K562 (cell line): ENCODE results near the gene NR3C1. TPM values are rescaled to one million over a fixed set of nuclear protein-coding genes. Genes with fewer than 3 reads are reported as not detected.
A peak's percentile ranks its signal among the peaks of the same experiment; 100 is the strongest.

Source experiments
- CTCFL ChIP-seq: IDR thresholded peaks from 2 replicates; pipeline ENCODE4 v1.6.1; 2011; ENCODE audit warnings: borderline replicate concordance, low read depth, mild to moderate bottlenecking, moderate library complexity, low read length; ENCODE audit not compliant: insufficient read depth, poor library complexity, severe bottlenecking
- MAFK ChIP-seq: IDR thresholded peaks from 2 replicates; pipeline ENCODE4 v1.6.1; 2011; ENCODE audit warnings: low read length, improper control_type of control experiment
- MEF2A ChIP-seq: IDR thresholded peaks from 2 replicates; pipeline ENCODE4 v1.6.1; 2011; ENCODE audit warnings: low read depth, mild to moderate bottlenecking, low read length, moderate library complexity; ENCODE audit not compliant: control insufficient read depth
- NR2C2 ChIP-seq, 2 experiments: fragments of 200-800 bp in 1 of 2; sonication (Bioruptor generic) in 1 of 2; sonication (generic) in 1 of 2; formaldehyde crosslinking in 1 of 2; IDR thresholded peaks; 2 replicates each; pipeline versions ENCODE4 v1.6.1 to v1.8.0; 2016 to 2022; ENCODE audit warnings: mild to moderate bottlenecking in 1 of 2, missing compliant biosample characterization in 1 of 2, missing genetic modification characterization in 1 of 2, missing genetic modification reagents in 1 of 2
- PML ChIP-seq: IDR thresholded peaks from 2 replicates; pipeline ENCODE4 v1.6.1; 2012; ENCODE audit warnings: low read length, inconsistent platforms
- POLR2AphosphoS2 ChIP-seq: IDR thresholded peaks from 2 replicates; pipeline ENCODE4 v1.6.1; 2012; ENCODE audit warnings: low read length, improper control_type of control experiment
- RBM34 ChIP-seq: fragments of 200-400 bp; formaldehyde crosslinking; IDR thresholded peaks from 2 replicates; pipeline ENCODE4 v1.6.1; 2018; ENCODE audit warnings: low read length, borderline replicate concordance; ENCODE audit not compliant: insufficient read depth
- RREB1 ChIP-seq: fragments of 250-450 bp; sonication (Bioruptor Pico); IDR thresholded peaks from 2 replicates; pipeline ENCODE4 v1.4.0; 2020
- TCF7L2 ChIP-seq: fragments of 150-350 bp; IDR thresholded peaks from 2 replicates; pipeline ENCODE4 v1.6.1; 2016; ENCODE audit warnings: low read depth, mild to moderate bottlenecking, low read length, moderate library complexity
- ZZZ3 ChIP-seq: fragments of 450-650 bp; IDR thresholded peaks from 2 replicates; pipeline ENCODE4 v1.6.1; 2016; ENCODE audit warnings: antibody characterized with exemption, mild to moderate bottlenecking, moderate library complexity
- polyA plus RNA-seq, 8 experiments: library from polyadenylated mRNA; depleted of rRNA in 4 of 8; stranded (reverse) in 5 of 8; unstranded in 3 of 8; fragments of >200 nt; fragmentation: Nextera tagmentation in 2 of 8; fragmentation: Illumina TruSeq in 1 of 8; extraction: Ambion mirVana in 2 of 8; extraction: Trizol in 1 of 8; gene quantifications; 2 replicates each; pipeline versions ENCODE4 v1.2.1 to v1.2.3, GENCODE V29; 2011 to 2014; ENCODE audit warnings: inconsistent platforms in 1 of 8, missing spikeins in 1 of 8
- total RNA-seq, 7 experiments: library from RNA; depleted of rRNA in 6 of 7; stranded (reverse); fragments of >200 nt in 6 of 7; fragmentation: Illumina TruSeq in 2 of 7; extraction: Trizol in 2 of 7; gene quantifications; 2 replicates each; pipeline versions ENCODE4 v1.2.1 to v1.2.3, GENCODE V29; 2011 to 2021; ENCODE audit warnings: low replicate concordance in 1 of 7
- TF ChIP-seq, protein P1 (sequence below): fragments of 450-650 bp; formaldehyde crosslinking; IDR thresholded peaks from 2 replicates; pipeline ENCODE4 v1.4.0; 2022; ENCODE audit warnings: missing genetic modification characterization
- TF ChIP-seq, protein P2 (sequence below): sonication (generic); formaldehyde crosslinking; IDR thresholded peaks from 2 replicates; pipeline ENCODE4 v1.8.1; 2023; ENCODE audit warnings: mild to moderate bottlenecking, missing genetic modification reagents
- TF ChIP-seq, protein P3 (sequence below): fragments of 450-650 bp; IDR thresholded peaks from one replicate; pipeline ENCODE4 v1.6.1; 2018; ENCODE audit warnings: mild to moderate bottlenecking, moderate library complexity; ENCODE audit not compliant: partially characterized antibody

Gene NR3C1
- total and polyA plus RNA-seq, 9 of the 15 experiments (the other 6 are each of a cell fraction or from before 2014, with no cell fraction given) = 8.2 to 36.0 (median 15.0) TPM

- TF ChIP-seq ZZZ3 (no peak), MAFK (no peak), CTCFL (no peak), MEF2A (no peak), PML (no peak), TCF7L2 (no peak), RREB1 (CRISPR knock-in tag) (no peak), NR2C2 (CRISPR knock-in tag; IDR thresholded peaks at IDR 0.05) (no peak), NR2C2 (tag; IDR thresholded peaks at IDR 0.05) (no peak), POLR2AphosphoS2 (no peak), RBM34 (no peak)
- TF ChIP-seq, protein P1, sequence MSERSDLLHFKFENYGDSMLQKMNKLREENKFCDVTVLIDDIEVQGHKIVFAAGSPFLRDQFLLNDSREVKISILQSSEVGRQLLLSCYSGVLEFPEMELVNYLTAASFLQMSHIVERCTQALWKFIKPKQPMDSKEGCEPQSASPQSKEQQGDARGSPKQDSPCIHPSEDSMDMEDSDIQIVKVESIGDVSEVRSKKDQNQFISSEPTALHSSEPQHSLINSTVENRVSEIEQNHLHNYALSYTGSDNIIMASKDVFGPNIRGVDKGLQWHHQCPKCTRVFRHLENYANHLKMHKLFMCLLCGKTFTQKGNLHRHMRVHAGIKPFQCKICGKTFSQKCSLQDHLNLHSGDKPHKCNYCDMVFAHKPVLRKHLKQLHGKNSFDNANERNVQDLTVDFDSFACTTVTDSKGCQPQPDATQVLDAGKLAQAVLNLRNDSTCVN = peak; percentile 58; the same call in 1 of the 2 replicates
- TF ChIP-seq, protein P2, sequence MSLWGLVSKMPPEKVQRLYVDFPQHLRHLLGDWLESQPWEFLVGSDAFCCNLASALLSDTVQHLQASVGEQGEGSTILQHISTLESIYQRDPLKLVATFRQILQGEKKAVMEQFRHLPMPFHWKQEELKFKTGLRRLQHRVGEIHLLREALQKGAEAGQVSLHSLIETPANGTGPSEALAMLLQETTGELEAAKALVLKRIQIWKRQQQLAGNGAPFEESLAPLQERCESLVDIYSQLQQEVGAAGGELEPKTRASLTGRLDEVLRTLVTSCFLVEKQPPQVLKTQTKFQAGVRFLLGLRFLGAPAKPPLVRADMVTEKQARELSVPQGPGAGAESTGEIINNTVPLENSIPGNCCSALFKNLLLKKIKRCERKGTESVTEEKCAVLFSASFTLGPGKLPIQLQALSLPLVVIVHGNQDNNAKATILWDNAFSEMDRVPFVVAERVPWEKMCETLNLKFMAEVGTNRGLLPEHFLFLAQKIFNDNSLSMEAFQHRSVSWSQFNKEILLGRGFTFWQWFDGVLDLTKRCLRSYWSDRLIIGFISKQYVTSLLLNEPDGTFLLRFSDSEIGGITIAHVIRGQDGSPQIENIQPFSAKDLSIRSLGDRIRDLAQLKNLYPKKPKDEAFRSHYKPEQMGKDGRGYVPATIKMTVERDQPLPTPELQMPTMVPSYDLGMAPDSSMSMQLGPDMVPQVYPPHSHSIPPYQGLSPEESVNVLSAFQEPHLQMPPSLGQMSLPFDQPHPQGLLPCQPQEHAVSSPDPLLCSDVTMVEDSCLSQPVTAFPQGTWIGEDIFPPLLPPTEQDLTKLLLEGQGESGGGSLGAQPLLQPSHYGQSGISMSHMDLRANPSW (CRISPR knock-in tag) = no peak
- TF ChIP-seq, protein P3, sequence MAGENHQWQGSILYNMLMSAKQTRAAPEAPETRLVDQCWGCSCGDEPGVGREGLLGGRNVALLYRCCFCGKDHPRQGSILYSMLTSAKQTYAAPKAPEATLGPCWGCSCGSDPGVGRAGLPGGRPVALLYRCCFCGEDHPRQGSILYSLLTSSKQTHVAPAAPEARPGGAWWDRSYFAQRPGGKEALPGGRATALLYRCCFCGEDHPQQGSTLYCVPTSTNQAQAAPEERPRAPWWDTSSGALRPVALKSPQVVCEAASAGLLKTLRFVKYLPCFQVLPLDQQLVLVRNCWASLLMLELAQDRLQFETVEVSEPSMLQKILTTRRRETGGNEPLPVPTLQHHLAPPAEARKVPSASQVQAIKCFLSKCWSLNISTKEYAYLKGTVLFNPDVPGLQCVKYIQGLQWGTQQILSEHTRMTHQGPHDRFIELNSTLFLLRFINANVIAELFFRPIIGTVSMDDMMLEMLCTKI = no peak
These were observed 156.2 kb downstream of the NR3C1 start (continued) for GRCh38 chr5:143247134-143247815.
